ENCODE results near the gene NDUFAF2.

- TF ChIP-seq, protein P1, sequence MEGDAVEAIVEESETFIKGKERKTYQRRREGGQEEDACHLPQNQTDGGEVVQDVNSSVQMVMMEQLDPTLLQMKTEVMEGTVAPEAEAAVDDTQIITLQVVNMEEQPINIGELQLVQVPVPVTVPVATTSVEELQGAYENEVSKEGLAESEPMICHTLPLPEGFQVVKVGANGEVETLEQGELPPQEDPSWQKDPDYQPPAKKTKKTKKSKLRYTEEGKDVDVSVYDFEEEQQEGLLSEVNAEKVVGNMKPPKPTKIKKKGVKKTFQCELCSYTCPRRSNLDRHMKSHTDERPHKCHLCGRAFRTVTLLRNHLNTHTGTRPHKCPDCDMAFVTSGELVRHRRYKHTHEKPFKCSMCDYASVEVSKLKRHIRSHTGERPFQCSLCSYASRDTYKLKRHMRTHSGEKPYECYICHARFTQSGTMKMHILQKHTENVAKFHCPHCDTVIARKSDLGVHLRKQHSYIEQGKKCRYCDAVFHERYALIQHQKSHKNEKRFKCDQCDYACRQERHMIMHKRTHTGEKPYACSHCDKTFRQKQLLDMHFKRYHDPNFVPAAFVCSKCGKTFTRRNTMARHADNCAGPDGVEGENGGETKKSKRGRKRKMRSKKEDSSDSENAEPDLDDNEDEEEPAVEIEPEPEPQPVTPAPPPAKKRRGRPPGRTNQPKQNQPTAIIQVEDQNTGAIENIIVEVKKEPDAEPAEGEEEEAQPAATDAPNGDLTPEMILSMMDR (IDR thresholded peaks at IDR 0.05), result no peak
- TF ChIP-seq POLR2A (IDR thresholded peaks at IDR 0.05), result no peak
Observed at GRCh38 chr5:61053937-61054336, 108.9 kb downstream of the NDUFAF2 start.

Data from uterus (tissue), 2 donors.